K562 (cell line): ENCODE measurements around the gene CPHXL2. TPM values are rescaled to one million over a fixed set of nuclear protein-coding genes. Genes with fewer than 3 reads are reported as not detected.

Experiments
- ATAC-seq: fragments of 200-7000 bp; cut with Tn5 transposase; 3 replicates; pipeline ENCODE4 v1.9.1; 2020; ENCODE audit warnings: moderate library complexity
- BruUV-seq: library from RNA; stranded (reverse); fragments of 400-500 nt; replicated peaks from 2 replicates; lab custom pipeline; 2021; lab: Mats Ljungman, UMichigan
- CTCF ChIA-PET: fragments of 300-600 bp; formaldehyde crosslinking; extraction: SDS; loops from one replicate; lab custom pipeline; 2021; ENCODE audit warnings: low intra/inter-chr PET ratio; lab: Yijun Ruan, JAX
- POLR2A ChIA-PET: fragments of 300-600, 350-650 bp; sonication (Branson Sonifier 250); formaldehyde crosslinking; extraction: SDS; loops from one replicate; lab custom pipeline; 2021; ENCODE audit warnings: antibody characterized with exemption, inconsistent platforms; lab: Yijun Ruan, JAX
- DNase-seq, 4 experiments: peaks; one replicate each; pipeline versions ENCODE4 v3.0.0 to v3.0.0-alpha.2; 2011 to 2018; ENCODE audit warnings: low spot score in 3 of 4, mixed read lengths in 3 of 4; ENCODE audit errors: extremely low read depth in 1 of 4
- FAIRE-seq: peaks from 2 replicates; lab custom pipeline; 2011; peaks lifted over from hg19 to GRCh38; lab: Jason Lieb, UNC
- H2AFZ ChIP-seq: 2 replicates; pipeline ENCODE4 v1.6.0; 2011; ENCODE audit warnings: low read depth, low read length, control low read depth, inconsistent platforms
- H3K27ac ChIP-seq: fragments of 200-600 bp; 3 replicates; pipeline ENCODE4 v1.8.0; 2011; ENCODE audit warnings: low read depth, mild to moderate bottlenecking, control low read depth, inconsistent platforms, low read length, moderate library complexity, mixed read lengths; ENCODE audit errors: extremely low read depth
- H3K27me3 ChIP-seq, 2 experiments: fragments of 300-600 bp in 1 of 2; 2 replicates in 1 of 2; 3 replicates in 1 of 2; pipeline versions ENCODE4 v1.6.0 to v1.8.0; 2011; ENCODE audit warnings: inconsistent platforms in 2 of 2, low read length in 2 of 2, mild to moderate bottlenecking in 1 of 2, mixed read lengths in 1 of 2, moderate library complexity in 1 of 2; ENCODE audit not compliant: control insufficient read depth in 2 of 2, insufficient read depth in 2 of 2
- H3K36me3 ChIP-seq: fragments of 300-600 bp; 3 replicates; pipeline ENCODE4 v1.8.0; 2011; ENCODE audit warnings: mild to moderate bottlenecking, low read length, inconsistent platforms; ENCODE audit not compliant: control insufficient read depth, insufficient read depth
- H3K4me1 ChIP-seq, 2 experiments: fragments of 200-600 bp in 1 of 2; replicated peaks in 1 of 2; 2 replicates in 1 of 2; 3 replicates in 1 of 2; pipeline versions ENCODE4 v1.5.1 to v1.8.0; 2011; ENCODE audit warnings: inconsistent platforms in 2 of 2, low read length in 2 of 2, mild to moderate bottlenecking in 1 of 2, mixed read lengths in 1 of 2, moderate library complexity in 1 of 2; ENCODE audit not compliant: control insufficient read depth in 2 of 2, insufficient read depth in 2 of 2
- H3K4me2 ChIP-seq: 2 replicates; pipeline ENCODE4 v1.6.1; 2011; ENCODE audit warnings: low read length, control low read depth, inconsistent platforms, mixed read lengths; ENCODE audit not compliant: insufficient read depth
- H3K4me3 ChIP-seq: fragments of 200-600 bp; sonication (generic), shearing (Covaris generic); 2 replicates; pipeline ENCODE4 v1.5.1; 2016; ENCODE audit warnings: control low read depth, inconsistent platforms
- H3K79me2 ChIP-seq: fragments of 200-600 bp; 3 replicates; pipeline ENCODE4 v1.8.0; 2011; ENCODE audit warnings: low read length, inconsistent platforms; ENCODE audit not compliant: control insufficient read depth, insufficient read depth
- H3K9ac ChIP-seq, 2 experiments: 2 replicates each; pipeline versions ENCODE4 v1.6.0 to v1.6.1; 2011; ENCODE audit warnings: low read depth in 2 of 2, low read length in 2 of 2, control low read depth in 1 of 2, inconsistent platforms in 1 of 2, mild to moderate bottlenecking in 1 of 2, mixed read lengths in 1 of 2; ENCODE audit not compliant: insufficient read depth in 1 of 2
- H3K9me1 ChIP-seq: one replicate; pipeline ENCODE4 v1.6.0; 2011; ENCODE audit warnings: inconsistent platforms, mild to moderate bottlenecking, low read length, moderate library complexity; ENCODE audit not compliant: control insufficient read depth, insufficient read depth
- H3K9me3 ChIP-seq: replicated peaks from 2 replicates; pipeline ENCODE4 v1.5.1; 2011; ENCODE audit warnings: low read depth, low read length, inconsistent platforms; ENCODE audit not compliant: control insufficient read depth, insufficient read depth
- H4K20me1 ChIP-seq: replicated peaks from 2 replicates; pipeline ENCODE4 v1.6.1; 2011; ENCODE audit warnings: low read length, inconsistent platforms, mixed read lengths; ENCODE audit not compliant: control insufficient read depth, insufficient read depth
- CEBPG ChIP-seq, 3 experiments: fragments of 200-800 bp in 1 of 3; sonication (Bioruptor generic) in 1 of 3; sonication (generic) in 1 of 3; formaldehyde crosslinking in 1 of 3; IDR thresholded peaks in 2 of 3; conservative IDR thresholded peaks in 1 of 3; 2 replicates each; pipeline versions ENCODE4 v1.6.1 to v1.8.0; 2016 to 2022; ENCODE audit warnings: missing compliant biosample characterization in 2 of 3, missing genetic modification characterization in 2 of 3, mild to moderate bottlenecking in 1 of 3, missing genetic modification reagents in 1 of 3
- EP300 ChIP-seq: IDR thresholded peaks from 2 replicates; pipeline ENCODE4 v1.6.1; 2012; ENCODE audit warnings: low read length, improper control_type of control experiment
- EP400 ChIP-seq: fragments of 450-650 bp; IDR thresholded peaks from 2 replicates; pipeline ENCODE4 v1.6.1; 2017; ENCODE audit warnings: antibody characterized with exemption, mild to moderate bottlenecking, moderate library complexity
- GABPA ChIP-seq: fragments of 200-800 bp; sonication (Bioruptor generic); conservative IDR thresholded peaks from 2 replicates; pipeline ENCODE4 v1.6.1; 2016; ENCODE audit warnings: low read depth, missing genetic modification characterization, missing compliant biosample characterization
- GATAD2A ChIP-seq: fragments of 450-650 bp; IDR thresholded peaks from 2 replicates; pipeline ENCODE4 v1.6.1; 2017
- L3MBTL2 ChIP-seq: fragments of 450-650 bp; IDR thresholded peaks from 2 replicates; pipeline ENCODE4 v1.6.1; 2016; ENCODE audit warnings: mild to moderate bottlenecking, moderate library complexity
- RCOR1 ChIP-seq, 2 experiments: IDR thresholded peaks; 2 replicates each; pipeline ENCODE4 v1.6.1; 2012; ENCODE audit warnings: low read depth in 2 of 2, low read length in 2 of 2, borderline replicate concordance in 1 of 2, improper control_type of control experiment in 1 of 2
- SAFB ChIP-seq: fragments of 200-400 bp; formaldehyde crosslinking; IDR thresholded peaks from 2 replicates; pipeline ENCODE4 v1.6.1; 2017; ENCODE audit warnings: low read depth, low read length, borderline replicate concordance
- SNIP1 ChIP-seq: fragments of 450-650 bp; IDR thresholded peaks from 2 replicates; pipeline ENCODE4 v1.7.1; 2017; ENCODE audit warnings: low read depth, mild to moderate bottlenecking
- ZBTB7A ChIP-seq: IDR thresholded peaks from 2 replicates; pipeline ENCODE4 v1.6.1; 2011; ENCODE audit warnings: low read depth, mild to moderate bottlenecking, low read length, moderate library complexity, borderline replicate concordance; ENCODE audit not compliant: control insufficient read depth
- ZNF212 ChIP-seq: fragments of 450-650 bp; formaldehyde crosslinking; IDR thresholded peaks from 2 replicates; pipeline ENCODE4 v1.4.0; 2020; ENCODE audit warnings: mild to moderate bottlenecking
- WGBS: fragments of 100-300 bp; shearing (Covaris generic); methylation state at CpG from one replicate; pipeline ENCODE4 v1.1.6; 2016; ENCODE audit warnings: low coverage, mixed read lengths; ENCODE audit not compliant: insufficient coverage; ENCODE audit errors: missing lambda C conversion rate; 5-methylcytosine and 5-hydroxymethylcytosine counted together
- in situ Hi-C: fragments of 300-500 bp; cut with MboI; formaldehyde crosslinking; loops from 4 replicates; pipeline ENCODE4 v1.15.0; 2018; ENCODE audit warnings: inconsistent platforms, mixed read lengths
- intact Hi-C: fragments of 100-400 bp; cut with micrococcal nuclease; formaldehyde crosslinking; loops from 2 replicates; pipeline ENCODE4 v1.14.2; 2022
- polyA plus RNA-seq, 8 experiments: library from polyadenylated mRNA; depleted of rRNA in 4 of 8; stranded (reverse) in 5 of 8; unstranded in 3 of 8; fragments of >200 nt; fragmentation: Nextera tagmentation in 2 of 8; fragmentation: Illumina TruSeq in 1 of 8; extraction: Ambion mirVana in 2 of 8; extraction: Trizol in 1 of 8; gene quantifications; 2 replicates each; pipeline versions ENCODE4 v1.2.1 to v1.2.3, GENCODE V29; 2011 to 2014; ENCODE audit warnings: inconsistent platforms in 1 of 8, missing spikeins in 1 of 8
- total RNA-seq, 7 experiments: library from RNA; depleted of rRNA in 6 of 7; stranded (reverse); fragments of >200 nt in 6 of 7; fragmentation: Illumina TruSeq in 2 of 7; extraction: Trizol in 2 of 7; gene quantifications; 2 replicates each; pipeline versions ENCODE4 v1.2.1 to v1.2.3, GENCODE V29; 2011 to 2021; ENCODE audit warnings: low replicate concordance in 1 of 7
- TF ChIP-seq, protein P1 (sequence below): fragments of 450-650 bp; formaldehyde crosslinking; IDR thresholded peaks from 2 replicates; pipeline ENCODE4 v1.4.0; 2022; ENCODE audit warnings: missing genetic modification characterization
- TF ChIP-seq, protein P2 (sequence below): IDR thresholded peaks from 2 replicates; pipeline ENCODE4 v1.6.1; 2011; ENCODE audit warnings: borderline replicate concordance, low read depth, mild to moderate bottlenecking, moderate library complexity, low read length; ENCODE audit not compliant: insufficient read depth, poor library complexity, severe bottlenecking

The CPHXL2 gene
- total and polyA plus RNA-seq, 9 of the 15 experiments (the other 6 are each of a cell fraction or from before 2014, with no cell fraction given), result not detected

DNA sequence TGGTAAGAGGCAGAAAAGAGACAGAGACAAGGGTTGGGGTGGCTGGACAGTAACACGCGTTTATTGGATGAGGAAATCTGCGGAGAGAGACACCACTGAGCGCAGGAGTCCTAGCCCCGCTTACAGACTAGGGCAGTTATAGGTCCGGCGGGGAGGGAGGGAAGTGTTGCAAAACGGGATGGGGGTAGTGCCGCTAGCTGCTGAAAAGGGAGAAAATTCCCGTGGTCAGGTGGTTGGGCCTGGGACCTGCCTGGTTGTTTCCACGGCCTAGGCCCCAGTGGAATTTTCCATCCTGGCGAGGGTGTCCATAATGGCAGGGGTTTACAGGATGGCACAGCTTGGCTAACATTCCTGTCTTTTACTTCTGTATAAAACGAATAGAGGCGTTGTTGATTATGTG is 5.5 kb upstream of the CPHXL2 start:
- Histone ChIP-seq H3K4me1 (no peaks in the 10 kb centered on the region), H3K79me2 (no peaks in the 10 kb centered on the region), H4K20me1 (0 out of 2 replicates have a peak, but pooled peaks cover 2% of the 10 kb centered on the region), H3K4me2 (no peak overlapping the region), H3K36me3 (no peaks in the 10 kb centered on the region), H3K27ac (no peak overlapping the region), H3K9ac (no peak overlapping the region), H3K27me3 (peaks cover 18 to 40% of the 10 kb centered on the region in 2 experiments; a peak in 4 of 5 replicates), H3K9me3 (no peaks in the 10 kb centered on the region), H3K4me3 (no peak overlapping the region), H2AFZ (no peak overlapping the region), H3K9me1 (no peaks in the 10 kb centered on the region)
- BruUV-seq, result no TSS peak
- 5% methylated on average over 14 of the region's 14 CpGs for WGBS
- in situ Hi-C loops (no loop called here), intact Hi-C loops (no loop called here)
- ChIA-PET CTCF (no interaction called here), POLR2A (no interaction called here)
- DNase-seq (no peak), FAIRE-seq (no peak), ATAC-seq (no peak)
- TF ChIP-seq, protein P1, sequence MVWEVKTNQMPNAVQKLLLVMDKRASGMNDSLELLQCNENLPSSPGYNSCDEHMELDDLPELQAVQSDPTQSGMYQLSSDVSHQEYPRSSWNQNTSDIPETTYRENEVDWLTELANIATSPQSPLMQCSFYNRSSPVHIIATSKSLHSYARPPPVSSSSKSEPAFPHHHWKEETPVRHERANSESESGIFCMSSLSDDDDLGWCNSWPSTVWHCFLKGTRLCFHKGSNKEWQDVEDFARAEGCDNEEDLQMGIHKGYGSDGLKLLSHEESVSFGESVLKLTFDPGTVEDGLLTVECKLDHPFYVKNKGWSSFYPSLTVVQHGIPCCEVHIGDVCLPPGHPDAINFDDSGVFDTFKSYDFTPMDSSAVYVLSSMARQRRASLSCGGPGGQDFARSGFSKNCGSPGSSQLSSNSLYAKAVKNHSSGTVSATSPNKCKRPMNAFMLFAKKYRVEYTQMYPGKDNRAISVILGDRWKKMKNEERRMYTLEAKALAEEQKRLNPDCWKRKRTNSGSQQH (CRISPR knock-in tag), result no peak
- TF ChIP-seq SAFB (no peak), L3MBTL2 (no peak)

DNA sequence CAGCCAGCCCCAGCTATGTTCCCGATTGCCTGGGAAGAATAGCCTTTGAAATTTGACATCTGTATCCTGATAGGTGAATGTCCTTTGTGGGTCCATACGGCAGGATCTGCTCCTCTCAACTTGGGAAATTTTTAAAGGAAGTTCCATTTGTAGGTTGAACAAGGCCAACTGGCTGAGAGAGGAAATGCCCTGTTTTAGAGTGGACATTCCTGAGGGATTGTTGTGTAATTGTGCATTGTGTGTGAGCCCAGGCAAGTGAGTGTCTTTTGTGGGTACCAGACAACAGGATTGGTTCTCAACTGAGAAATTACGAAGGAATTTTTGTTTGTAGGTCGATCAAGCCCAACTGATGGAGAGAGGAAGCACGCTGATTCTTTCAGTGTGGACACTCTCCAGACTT is 2.6 kb upstream of the CPHXL2 start:
- Histone ChIP-seq H3K4me2 (no peak overlapping the region), H3K4me1 (no peaks in the 10 kb centered on the region), H3K27ac (no peak overlapping the region), H3K27me3 (peaks cover 16 to 40% of the 10 kb centered on the region in 2 experiments; a peak in 4 of 5 replicates), H3K9me3 (no peaks in the 10 kb centered on the region), H4K20me1 (0 out of 2 replicates have a peak, but pooled peaks cover 2% of the 10 kb centered on the region), H2AFZ (no peak overlapping the region), H3K79me2 (no peaks in the 10 kb centered on the region), H3K4me3 (no peak overlapping the region), H3K9me1 (no peaks in the 10 kb centered on the region), H3K36me3 (no peaks in the 10 kb centered on the region), H3K9ac (no peak overlapping the region)
- POLR2A ChIA-PET, result no interaction called here
- CTCF ChIA-PET, result no interaction called here
- ATAC-seq, result no peak
- no peak for DNase-seq
- FAIRE-seq, result no peak
- intact Hi-C loops, result no loop called here
- no TSS peak for BruUV-seq
- WGBS, result 3% methylated on average over 5 of the region's 5 CpGs
- in situ Hi-C loops, result no loop called here
- TF ChIP-seq EP300 (no peak), GABPA (no peak), EP400 (no peak), SNIP1 (no peak), CEBPG (CRISPR knock-in tag; IDR thresholded peaks at IDR 0.05) (no peak), CEBPG (tag; conservative IDR thresholded peaks at IDR 0.05 in 1 of 2, IDR thresholded peaks at IDR 0.05 in 1 of 2) (no peak), RCOR1 (IDR thresholded peaks at IDR 0.05; ENCODE audit: borderline replicate concordance in 1 of 2, low read depth in 2 of 2, low read length in 2 of 2) (no peak), ZBTB7A (no peak), GATAD2A (no peak), ZNF212 (no peak)
- TF ChIP-seq, protein P2, sequence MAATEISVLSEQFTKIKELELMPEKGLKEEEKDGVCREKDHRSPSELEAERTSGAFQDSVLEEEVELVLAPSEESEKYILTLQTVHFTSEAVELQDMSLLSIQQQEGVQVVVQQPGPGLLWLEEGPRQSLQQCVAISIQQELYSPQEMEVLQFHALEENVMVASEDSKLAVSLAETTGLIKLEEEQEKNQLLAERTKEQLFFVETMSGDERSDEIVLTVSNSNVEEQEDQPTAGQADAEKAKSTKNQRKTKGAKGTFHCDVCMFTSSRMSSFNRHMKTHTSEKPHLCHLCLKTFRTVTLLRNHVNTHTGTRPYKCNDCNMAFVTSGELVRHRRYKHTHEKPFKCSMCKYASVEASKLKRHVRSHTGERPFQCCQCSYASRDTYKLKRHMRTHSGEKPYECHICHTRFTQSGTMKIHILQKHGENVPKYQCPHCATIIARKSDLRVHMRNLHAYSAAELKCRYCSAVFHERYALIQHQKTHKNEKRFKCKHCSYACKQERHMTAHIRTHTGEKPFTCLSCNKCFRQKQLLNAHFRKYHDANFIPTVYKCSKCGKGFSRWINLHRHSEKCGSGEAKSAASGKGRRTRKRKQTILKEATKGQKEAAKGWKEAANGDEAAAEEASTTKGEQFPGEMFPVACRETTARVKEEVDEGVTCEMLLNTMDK, result no peak
